HG03135 (cell line): ENCODE measurements around the gene RAB2B.

Source experiments
- ATAC-seq: cut with Tn5 transposase; IDR thresholded peaks from one replicate; pipeline ENCODE4 v1.9.1; 2021; ENCODE audit warnings: mild to moderate bottlenecking, moderate library complexity; ENCODE audit not compliant: unreplicated experiment

The RAB2B gene

DNA sequence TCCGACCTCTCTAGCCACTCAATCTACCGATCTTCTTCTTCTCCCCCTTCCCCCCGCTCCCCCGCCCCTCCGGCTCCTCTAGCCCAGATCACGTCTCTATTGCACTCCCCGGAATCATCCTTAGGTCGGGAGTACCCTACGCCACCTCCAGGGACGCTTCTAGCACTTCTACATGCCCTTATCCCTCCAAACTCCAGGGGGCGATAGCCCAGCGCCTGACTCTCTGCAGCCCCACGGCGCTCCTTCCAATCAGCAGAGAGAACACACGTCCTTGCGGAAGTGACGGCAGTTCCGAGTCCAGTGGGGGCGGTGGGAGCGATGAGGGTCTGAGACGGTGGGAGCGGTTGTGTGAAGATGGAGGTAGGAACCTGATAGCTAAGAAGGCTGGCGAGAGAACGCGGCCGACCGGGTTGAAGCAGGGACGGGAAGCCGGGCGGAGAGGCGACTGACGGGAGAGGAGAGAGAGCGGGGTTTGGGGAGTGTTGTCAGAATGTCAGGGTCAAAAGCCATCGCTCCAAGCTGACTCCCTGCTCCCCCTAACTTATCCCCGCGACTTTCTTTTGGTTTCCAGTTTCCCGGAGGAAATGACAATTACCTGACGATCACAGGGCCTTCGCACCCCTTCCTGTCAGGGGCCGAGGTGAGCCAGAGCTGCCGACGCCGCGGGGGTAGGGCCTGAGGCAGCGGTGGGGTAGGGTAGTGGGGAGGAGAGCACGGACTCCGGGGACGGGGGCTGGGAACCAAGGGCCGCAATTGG is at the start of gene RAB2B, which contains the start of gene TOX4:
RAB2B (minus strand) TSS at position 35 of the 757 bp plus-strand sequence. CDS start 87 bp downstream, outside the sequence.
TOX4 (plus strand) TSS at position 271 of the 757 bp plus-strand sequence; CDS start at position 355, 84 bp downstream.
- ATAC-seq: peak; percentile 99

DNA sequence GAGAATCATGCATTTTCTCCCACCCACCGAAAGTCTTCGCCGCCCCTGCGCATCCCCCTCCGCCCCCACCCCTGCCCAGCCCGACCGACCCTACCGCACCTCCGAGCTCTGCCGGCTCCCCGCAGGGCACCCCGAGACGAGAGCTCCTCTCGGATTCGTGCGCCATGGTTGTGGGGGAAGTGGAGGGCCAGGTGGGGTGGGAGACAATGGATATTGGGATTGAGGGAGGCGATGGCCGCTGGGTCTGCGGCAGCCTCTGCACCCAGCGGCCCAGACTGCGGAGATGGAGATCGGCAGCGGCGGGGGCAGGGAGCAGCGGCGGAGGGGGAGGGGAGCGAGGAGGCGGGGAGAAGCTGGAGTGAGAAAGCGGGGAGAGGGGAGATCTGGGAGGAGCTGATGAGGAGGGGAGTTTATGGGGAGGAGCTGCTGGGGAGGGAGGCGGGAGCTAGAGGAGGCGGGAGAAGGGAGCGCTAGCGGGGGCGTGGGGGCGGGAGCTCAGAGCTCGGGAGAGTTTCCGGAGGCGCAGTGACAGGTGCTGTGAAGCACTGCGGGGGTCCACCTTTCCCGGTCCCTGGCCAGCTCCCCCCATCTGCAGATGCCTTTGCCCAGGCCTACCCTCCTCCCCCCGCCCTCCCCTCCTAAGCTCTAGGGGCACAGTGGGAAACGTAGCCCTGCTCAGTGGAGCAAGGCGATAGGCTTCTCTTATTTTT is 49.4 kb upstream of the RAB2B start, which contains the start of gene SALL2:
SALL2 (minus strand) TSS at position 385 of the 710 bp plus-strand sequence; CDS start at position 166, 219 bp downstream.
- no peak for ATAC-seq

DNA sequence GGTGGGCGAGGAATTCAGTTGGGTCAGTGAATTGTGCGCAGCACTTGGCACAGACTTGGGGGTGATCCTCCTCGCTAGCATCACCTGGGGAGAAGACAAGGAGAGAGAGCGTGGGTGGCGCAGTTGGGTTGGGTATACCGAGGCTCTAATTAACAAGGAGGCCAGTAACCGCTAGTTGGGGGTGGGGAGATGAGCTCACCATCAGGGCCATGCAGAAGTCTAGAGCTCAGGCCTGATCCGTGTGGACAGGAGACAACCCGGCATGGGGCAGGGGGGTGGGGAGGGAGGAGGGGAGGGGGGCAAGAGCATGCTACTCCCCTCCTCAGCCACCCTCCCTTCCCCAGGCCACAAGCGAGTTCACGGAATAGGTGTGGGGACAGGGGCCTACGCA is 48.8 kb upstream of the RAB2B start:
- ATAC-seq: no peak

DNA sequence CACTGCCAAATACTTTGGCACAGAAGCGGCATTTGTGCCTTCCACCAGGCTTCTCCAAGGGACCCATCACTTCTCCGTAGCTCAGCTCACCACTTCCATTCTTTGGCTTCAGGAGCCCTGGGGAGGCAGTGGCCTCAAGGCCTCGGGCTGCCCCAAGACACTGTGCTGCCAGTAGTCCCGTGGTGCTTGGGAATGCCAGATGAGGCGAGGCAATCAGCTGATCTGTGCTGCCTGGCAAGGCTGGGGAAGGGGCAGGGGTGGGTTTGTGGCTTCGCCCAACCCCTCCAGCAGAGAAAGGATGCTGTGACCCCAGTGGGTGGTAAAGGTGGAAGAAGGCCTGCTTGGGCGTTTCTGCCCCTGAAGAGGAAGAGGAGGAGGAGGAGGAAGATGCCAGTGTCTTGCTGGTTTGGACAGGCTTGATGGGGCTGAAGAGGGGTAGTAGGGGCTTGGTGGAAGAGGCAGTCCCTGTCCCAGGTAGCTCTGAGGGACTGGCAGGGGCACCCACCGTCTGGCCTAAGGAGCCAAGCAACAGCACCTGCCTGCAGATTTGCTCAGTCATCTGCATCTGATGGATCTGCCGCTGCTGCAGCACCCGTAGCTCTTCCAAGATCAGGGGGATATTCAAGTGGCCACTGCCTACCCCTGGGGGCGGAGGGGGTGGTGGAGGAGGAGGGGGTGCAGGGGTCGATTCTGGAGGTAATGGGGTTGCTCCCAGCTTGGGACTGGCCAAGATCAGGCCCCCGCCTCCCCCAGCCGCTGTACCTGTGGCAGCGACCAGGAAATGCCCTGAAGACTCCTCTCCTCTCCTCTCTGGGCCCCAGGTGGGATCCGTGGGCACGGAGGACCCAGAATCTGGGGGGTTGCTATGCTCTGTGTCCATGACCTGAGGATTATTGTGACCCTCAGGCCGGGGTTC is 48.1 kb upstream of the RAB2B start:
- ATAC-seq: no peak

DNA sequence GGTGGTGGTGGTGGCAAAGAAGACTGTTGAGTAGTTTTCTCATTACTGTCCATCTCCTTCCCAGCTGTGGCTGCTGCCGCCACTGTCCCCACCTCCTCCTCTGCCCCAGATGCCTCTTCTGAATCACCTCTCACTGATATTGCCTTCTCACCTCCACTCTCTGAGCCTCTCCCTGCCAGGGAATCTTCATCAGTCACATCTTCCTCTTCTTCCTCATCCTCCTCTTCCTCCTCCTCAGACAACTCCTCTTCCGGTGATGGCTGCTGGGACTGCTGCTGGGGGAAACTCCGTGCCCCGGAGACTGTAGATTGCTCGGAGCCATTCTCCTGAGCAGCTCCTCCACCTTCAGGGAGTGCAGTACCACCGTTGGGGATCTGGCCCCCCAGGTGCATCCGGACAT is 46.4 kb upstream of the RAB2B start:
- ATAC-seq: no peak

DNA sequence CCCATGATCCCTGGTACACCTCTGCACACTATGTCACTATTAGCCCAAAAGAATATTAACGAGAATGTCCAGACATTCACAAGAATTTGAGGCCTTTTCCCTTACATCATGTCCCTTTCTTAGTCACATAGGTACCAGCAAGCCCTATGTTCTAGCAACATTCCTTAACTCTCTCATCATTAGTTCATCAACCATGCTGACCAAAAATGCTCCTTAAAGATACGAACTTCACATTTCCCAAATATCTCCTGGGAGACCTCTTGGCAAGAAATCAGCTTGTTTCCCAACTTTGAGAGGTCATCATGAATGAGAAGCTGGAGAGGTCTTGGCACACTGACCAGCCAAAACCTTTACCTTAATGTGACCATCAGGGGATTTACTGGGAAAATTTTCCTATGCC is 44.7 kb upstream of the RAB2B start:
- ATAC-seq: no peak

DNA sequence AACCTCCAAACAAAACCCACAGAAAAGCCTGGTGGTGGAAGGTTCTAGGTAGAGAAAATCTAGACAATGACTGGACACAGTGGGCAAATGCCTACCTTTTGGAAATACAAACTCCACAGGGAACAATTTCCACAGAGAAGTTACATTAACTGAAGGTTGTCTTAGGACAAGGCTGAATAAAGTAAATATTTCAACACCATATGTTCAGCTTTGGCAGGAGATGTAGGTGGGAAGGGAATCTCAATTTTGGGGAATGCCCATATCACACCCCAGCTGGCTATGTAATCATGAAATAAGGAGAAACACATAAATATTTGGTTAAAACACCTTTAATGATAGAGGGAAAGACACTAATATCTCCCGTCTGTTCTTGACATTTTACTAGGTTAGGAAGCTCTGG is 44.0 kb upstream of the RAB2B start:
- ATAC-seq: no peak

DNA sequence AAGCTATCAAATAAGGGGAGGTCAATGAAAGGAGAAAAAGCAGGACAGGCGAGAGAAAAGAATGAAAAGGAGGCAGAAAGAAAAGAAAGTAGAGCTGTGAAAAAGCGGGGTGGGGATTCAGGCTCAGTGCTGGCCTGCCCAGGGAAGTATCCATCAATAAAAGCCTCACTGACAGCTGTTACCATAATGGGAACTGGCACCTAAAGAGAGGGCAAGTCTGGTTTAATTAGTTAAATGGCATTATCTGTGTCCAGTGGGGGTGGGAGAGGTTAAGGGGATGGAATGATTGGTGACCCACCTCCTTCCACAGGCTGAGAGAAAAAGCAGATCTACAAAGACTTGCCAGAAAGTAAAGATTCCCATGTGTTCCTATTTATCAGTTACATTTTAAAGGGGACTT is 42.0 kb upstream of the RAB2B start:
- ATAC-seq: no peak

DNA sequence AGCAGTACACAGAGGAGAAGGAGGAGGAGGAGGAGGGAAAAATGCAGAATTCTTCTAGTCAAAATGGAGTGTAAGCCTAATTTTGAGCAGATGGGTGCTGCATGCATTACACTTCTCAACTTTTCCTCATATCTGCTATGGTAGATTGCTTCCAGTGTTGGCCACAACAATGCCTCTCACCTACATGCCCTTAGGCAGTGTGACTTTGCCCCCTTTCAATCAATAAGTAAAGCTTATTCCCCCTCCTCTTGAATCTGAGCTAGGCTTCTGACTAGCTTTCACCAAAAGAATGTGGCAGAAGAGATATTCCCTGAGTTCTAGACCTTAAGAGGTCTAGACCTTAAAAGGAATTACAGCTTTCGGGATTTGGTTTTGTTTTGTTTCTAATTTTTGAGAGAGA is 37.6 kb upstream of the RAB2B start:
- ATAC-seq: no peak

DNA sequence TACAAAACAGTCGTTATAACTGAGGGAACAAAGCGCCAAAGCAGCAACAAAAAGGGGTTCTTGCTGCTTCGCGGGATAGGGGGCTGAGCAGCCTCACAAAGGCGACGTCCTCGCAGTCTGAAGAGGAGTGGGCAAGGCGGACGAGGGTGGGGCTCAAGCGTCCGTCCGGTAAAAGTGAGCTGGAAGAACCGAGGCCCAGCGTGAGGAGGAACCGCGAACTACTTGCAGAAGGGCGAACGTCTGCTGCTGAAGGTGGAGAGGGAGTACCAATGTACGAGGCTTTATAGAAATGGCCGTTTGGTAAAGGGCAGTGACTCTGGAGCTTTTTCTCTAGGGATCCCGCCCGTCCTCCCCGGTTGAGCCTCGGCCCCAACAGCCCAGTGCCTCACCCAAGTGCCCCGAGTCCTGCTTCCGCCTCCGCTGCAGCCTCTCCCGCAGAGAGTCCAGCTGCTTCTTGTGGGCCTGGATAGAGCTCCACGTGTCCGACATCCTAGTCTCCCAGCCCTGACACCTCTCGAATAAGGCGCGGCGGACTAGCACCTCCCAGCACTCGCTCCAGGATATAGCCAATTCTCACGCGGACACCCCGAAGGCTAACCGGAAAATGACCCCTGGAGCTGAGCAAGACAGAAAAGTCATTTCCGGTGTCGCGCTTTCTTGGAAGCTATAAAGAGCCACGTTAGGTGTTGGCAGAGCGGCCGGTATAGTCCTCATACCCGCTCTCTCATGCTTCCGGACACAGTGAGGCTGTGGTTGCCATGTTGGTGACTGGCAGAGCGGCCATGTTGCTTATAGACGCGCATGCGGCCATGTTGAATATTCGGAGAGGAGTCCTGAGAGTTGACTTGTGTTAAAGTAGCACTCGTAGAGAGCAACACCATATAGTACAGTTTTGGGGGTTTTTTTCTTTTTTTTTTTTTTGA is 34.2 kb upstream of the RAB2B start, which contains the start of gene METTL3:
METTL3 (minus strand) TSS at position 606 of the 923 bp plus-strand sequence; CDS start at position 489, 117 bp downstream.
- ATAC-seq: peak; percentile 98

DNA sequence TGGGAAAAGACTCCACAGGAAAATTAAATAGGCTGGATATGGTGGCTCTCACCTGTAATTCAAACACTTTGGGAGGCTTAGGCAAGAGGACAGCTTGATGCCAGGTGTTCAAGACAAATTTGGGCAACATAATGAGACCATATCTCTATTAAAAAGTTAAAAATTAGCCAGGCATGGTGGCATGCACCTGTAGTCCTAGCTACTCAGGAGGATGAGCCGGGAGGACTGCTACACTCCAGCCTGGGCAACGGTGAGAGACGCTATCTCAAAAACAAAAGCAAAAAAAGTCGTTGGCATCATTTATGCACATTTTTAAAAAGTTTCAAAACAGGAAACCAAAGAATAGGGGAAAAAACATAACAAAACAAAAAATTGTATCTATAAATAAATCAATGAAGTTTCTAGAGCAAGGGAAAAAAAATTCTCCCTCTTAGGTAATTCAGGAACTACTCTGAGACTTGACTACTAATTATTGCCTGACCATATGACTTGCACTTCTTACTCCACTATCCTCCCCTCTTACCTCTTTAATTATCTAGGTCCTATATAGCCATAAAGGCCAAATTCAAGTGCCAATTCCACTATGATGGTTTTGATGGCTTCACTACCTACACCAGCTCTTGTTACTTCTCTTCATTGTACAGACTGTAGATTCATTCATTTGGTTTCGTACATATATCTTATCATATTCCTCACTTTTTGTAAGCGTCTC is 32.8 kb upstream of the RAB2B start:
- ATAC-seq: no peak

DNA sequence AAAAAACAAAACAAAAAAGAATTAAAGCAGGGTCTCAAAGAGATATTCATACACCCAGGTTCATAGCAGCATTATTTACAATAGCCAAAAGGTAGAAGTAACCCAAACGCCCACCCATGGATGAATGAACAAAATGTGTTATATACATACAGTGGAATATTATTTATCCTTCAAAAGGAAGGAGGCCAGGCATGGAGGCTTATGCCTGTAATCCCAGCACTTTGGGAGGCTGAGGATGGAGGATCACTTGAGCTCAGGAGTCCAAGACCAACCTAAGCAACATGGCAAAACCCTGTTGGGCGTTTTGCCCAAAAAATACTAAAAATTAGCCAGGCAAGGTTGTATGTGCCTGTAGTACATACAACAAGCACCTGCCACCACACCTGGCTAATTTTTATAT is 29.8 kb upstream of the RAB2B start:
- no peak for ATAC-seq

DNA sequence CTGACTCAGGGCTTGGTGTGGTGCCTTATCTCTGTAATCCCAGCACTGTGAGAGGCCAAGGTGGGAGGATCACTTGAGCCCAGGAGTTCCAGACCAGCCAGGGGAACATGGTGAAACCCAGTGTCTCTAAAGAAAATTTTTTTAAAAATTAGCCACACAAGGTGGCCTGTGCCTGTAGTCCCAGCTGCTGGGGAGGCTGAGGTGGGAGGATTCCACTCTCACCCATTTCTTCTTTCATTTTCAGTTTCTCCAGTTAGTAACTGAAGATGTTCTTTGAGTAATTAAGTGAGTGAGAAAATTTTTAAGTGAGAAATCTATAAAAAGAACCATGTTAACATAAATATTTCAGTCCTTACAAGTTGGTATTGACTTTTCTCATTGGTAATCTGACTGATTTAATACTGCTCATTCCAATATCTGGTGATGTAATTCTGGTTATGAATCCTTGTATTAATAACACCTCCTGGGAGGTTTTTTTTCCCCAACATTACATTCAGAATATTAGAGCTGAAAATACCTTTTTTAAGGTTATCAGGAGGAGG is 28.3 kb upstream of the RAB2B start:
- ATAC-seq: peak; percentile 80

DNA sequence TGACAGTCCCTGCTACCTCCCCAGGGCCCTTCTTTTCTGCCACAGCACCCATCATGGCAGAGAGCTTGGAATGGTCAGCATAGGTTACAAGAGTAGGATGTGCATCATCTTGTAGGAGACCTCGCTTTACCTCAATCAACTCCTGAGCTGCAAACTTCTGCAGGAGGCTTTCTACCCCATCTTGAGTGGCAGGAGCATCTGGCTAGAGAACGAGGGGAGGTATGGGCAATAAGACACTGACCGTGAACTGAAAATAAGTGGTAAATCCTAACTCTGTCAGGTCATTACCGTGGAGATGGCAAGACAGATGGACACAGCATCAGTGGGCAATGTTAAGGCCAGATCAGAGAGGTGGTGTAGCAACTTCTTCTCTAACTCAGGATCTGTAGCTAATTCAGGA is 26.6 kb upstream of the RAB2B start:
- ATAC-seq: no peak

DNA sequence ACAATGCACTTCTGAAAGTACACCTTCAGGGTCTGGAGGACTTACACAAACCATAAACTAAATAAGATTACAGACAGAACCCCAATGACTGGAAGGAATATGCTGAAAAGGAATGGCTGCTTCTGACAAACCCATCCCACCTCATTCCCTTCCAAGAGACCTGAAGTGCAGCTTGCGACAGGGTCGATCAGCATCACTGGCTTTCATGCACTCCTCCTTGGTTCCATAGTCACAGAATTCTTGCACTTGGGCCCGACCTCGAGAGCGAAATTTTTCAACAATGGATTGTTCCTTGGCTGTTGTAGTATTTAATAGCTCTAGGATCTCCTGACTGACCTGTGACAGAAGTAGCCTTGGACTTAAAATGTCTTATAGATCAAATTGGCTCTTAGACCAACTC is 24.8 kb upstream of the RAB2B start:
- no peak for ATAC-seq

DNA sequence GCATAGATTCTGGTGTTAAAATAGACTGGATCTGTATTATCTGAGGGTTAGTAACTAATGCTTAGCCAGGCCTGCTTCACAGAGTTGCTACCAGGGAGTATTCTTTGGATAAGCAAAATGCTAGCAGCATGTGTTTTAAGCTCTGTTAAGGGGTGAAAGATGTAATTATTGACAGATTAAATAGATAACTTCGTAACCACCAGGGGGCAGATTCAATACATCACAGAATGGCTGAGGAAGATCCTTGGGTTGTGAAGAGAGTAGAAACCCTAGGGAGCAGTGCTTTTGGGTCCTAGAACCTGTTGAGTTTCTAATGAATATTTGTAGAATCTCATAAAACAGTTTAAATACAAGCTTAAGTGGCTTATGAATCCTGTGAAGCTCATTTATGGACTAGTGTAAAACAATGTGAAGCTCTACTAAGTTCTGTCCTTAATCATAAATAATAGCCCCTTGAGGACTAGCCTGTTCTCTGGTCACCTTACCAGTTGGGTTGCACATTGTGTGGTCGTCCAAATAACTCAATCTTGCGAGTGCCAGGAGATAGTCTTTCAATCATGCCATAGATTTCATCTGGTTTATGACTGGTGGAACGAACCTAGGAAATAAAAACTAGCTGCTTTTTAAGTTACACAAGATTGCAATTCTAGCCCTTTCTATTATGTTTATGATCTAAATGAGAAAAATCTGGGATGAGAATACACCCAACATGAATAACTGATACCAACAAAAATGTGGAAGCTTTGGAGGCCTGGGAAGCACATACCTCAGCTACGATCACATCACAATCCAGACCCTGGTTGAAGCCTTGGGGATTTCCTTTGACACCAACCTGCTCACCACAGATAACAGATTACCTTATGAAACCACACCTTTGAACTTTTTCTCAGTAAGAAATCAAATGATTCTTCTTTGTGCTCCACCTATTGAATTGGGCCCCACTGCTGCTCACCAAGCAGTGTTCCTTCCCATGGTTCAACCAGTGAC is 22.1 kb upstream of the RAB2B start:
- no peak for ATAC-seq

DNA sequence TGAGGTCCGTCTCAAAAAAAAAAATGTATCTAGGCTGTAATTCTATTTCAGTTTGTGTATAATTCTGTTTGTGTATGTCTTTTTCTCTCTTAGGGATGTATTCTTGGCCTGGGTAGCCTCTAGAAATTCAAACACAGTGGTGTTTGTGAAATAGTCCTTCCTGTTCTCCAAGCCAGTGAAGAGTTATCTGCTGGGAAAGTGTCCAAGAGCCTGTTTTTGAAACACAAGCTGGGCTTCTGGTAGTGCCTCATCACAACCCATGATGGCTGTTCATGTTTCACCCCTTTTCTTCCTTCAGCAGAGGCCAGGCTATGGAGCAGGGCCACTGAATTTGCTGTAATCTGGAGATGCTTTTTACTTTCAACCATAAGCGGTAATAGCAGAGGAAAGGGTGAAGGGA is 19.7 kb upstream of the RAB2B start:
- ATAC-seq: no peak
